ENCODE data around the gene PLEKHG1. TPM values are rescaled to one million over a fixed set of nuclear protein-coding genes. Genes with fewer than 3 reads are reported as not detected.
A peak's percentile ranks its signal among the peaks of the same experiment; 100 is the strongest.

The PLEKHG1 gene
- total RNA-seq, 2 experiments from 2014 or later, result 3.8 to 6.9 TPM

GRCh38 chr6:150598858-150599198 is 857 bp upstream of the PLEKHG1 start:
- peaks cover 47% of the 10 kb centered on the region for H3K27me3 Mint-ChIP-seq
- no peaks in the 10 kb centered on the region for H3K36me3 Mint-ChIP-seq
- no peaks in the 10 kb centered on the region for H3K9me3 Mint-ChIP-seq
- no peak overlapping the region for H3K27ac Mint-ChIP-seq
- peaks cover 14% of the 10 kb centered on the region for H3K4me1 Mint-ChIP-seq
- ATAC-seq (ENCODE audit: low read depth) (no peak), DNase-seq (no peak)
- POLR2A ChIA-PET, result interaction anchor here (1.4 kb wide), 1 partner anchor 108 kb away, joined by 4 read pairs; no protein-coding TSS in a partner anchor
- peak overlapping the region; percentile 77 for H3K4me3 Mint-ChIP-seq

- Mint-ChIP-seq H3K36me3 (no peaks in the 10 kb centered on the region), H3K27ac (no peak overlapping the region), H3K9me3 (no peaks in the 10 kb centered on the region), H3K27me3 (peaks cover 53% of the 10 kb centered on the region), H3K4me1 (peaks cover 14% of the 10 kb centered on the region), H3K4me3 (no peak overlapping the region)
- no peak for ATAC-seq (ENCODE audit: low read depth)
- DNase-seq, result no peak
- POLR2A ChIA-PET, result interaction anchor here (0.7 to 1.4 kb wide), 2 partner anchors 12 to 109 kb away, joined by 3 to 4 read pairs; no protein-coding TSS in a partner anchor
Observed at GRCh38 chr6:150600010-150600300, 270 bp downstream of the PLEKHG1 start.

GRCh38 chr6:150600301-150601017 is 774 bp downstream of the PLEKHG1 start:
- peaks cover 14% of the 10 kb centered on the region for H3K4me1 Mint-ChIP-seq
- H3K27me3 Mint-ChIP-seq, result peaks cover 53% of the 10 kb centered on the region
- H3K27ac Mint-ChIP-seq, result peak overlapping the region; percentile 70
- H3K4me3 Mint-ChIP-seq, result peak overlapping the region; percentile 86
- ATAC-seq (ENCODE audit: low read depth), result peak; percentile 59
- H3K9me3 Mint-ChIP-seq, result no peaks in the 10 kb centered on the region
- no peaks in the 10 kb centered on the region for H3K36me3 Mint-ChIP-seq
- DNase-seq, result peak; percentile 66
- POLR2A ChIA-PET, result interaction anchor here (0.6 to 1.4 kb wide), 3 partner anchors 12 to 1116 kb away, joined by 3 to 4 read pairs (median 3); partner anchors contain the start of gene ZC3H12D

GRCh38 chr6:150601439-150601838 is 1.8 kb downstream of the PLEKHG1 start:
- Mint-ChIP-seq H3K9me3 (no peaks in the 10 kb centered on the region), H3K27ac (no peak overlapping the region), H3K4me3 (no peak overlapping the region), H3K27me3 (peaks cover 53% of the 10 kb centered on the region), H3K4me1 (peaks cover 14% of the 10 kb centered on the region), H3K36me3 (no peaks in the 10 kb centered on the region)
- ATAC-seq (ENCODE audit: low read depth) (no peak), DNase-seq (no peak)
- POLR2A ChIA-PET, result no interaction called here

- no peaks in the 10 kb centered on the region for H3K36me3 Mint-ChIP-seq
- no peak for ATAC-seq (ENCODE audit: low read depth)
- peaks cover 49% of the 10 kb centered on the region for H3K27me3 Mint-ChIP-seq
- H3K9me3 Mint-ChIP-seq, result no peaks in the 10 kb centered on the region
- no peak overlapping the region for H3K27ac Mint-ChIP-seq
- POLR2A ChIA-PET, result no interaction called here
- no peak for DNase-seq
- no peak overlapping the region for H3K4me3 Mint-ChIP-seq
- H3K4me1 Mint-ChIP-seq, result peaks cover 14% of the 10 kb centered on the region
Observed at GRCh38 chr6:150603176-150603575, 3.5 kb downstream of the PLEKHG1 start.

GRCh38 chr6:150604467-150604866 is 4.8 kb downstream of the PLEKHG1 start:
- Mint-ChIP-seq H3K36me3 (no peaks in the 10 kb centered on the region), H3K27me3 (peaks cover 45% of the 10 kb centered on the region), H3K9me3 (no peaks in the 10 kb centered on the region), H3K4me3 (no peak overlapping the region), H3K27ac (no peak overlapping the region), H3K4me1 (peaks cover 7% of the 10 kb centered on the region)
- DNase-seq, result no peak
- POLR2A ChIA-PET, result no interaction called here
- ATAC-seq (ENCODE audit: low read depth), result no peak

- POLR2A ChIA-PET, result no interaction called here
- Mint-ChIP-seq H3K9me3 (no peaks in the 10 kb centered on the region), H3K27me3 (peaks cover 45% of the 10 kb centered on the region), H3K4me3 (no peak overlapping the region), H3K36me3 (no peaks in the 10 kb centered on the region), H3K4me1 (peaks cover 6% of the 10 kb centered on the region), H3K27ac (no peak overlapping the region)
- no peak for ATAC-seq (ENCODE audit: low read depth)
- DNase-seq, result no peak
Observed at GRCh38 chr6:150605333-150605732, 5.6 kb downstream of the PLEKHG1 start.

- POLR2A ChIA-PET, result no interaction called here
- no peak for ATAC-seq (ENCODE audit: low read depth)
Observed at GRCh38 chr6:150606168-150606591, 6.5 kb downstream of the PLEKHG1 start.

GRCh38 chr6:150606647-150607328 is 7.1 kb downstream of the PLEKHG1 start:
- no peak overlapping the region for H3K4me3 Mint-ChIP-seq
- no peaks in the 10 kb centered on the region for H3K36me3 Mint-ChIP-seq
- H3K4me1 Mint-ChIP-seq, result no peaks in the 10 kb centered on the region
- H3K9me3 Mint-ChIP-seq, result no peaks in the 10 kb centered on the region
- no peak for ATAC-seq (ENCODE audit: low read depth)
- H3K27ac Mint-ChIP-seq, result no peak overlapping the region
- no peak for DNase-seq
- peaks cover 31% of the 10 kb centered on the region for H3K27me3 Mint-ChIP-seq
- POLR2A ChIA-PET, result no interaction called here

More at GRCh38 chr6:150606168-150606591, 6.5 kb downstream of the PLEKHG1 start:
- H3K9me3 Mint-ChIP-seq, result no peaks in the 10 kb centered on the region
- no peak overlapping the region for H3K4me3 Mint-ChIP-seq
- DNase-seq, result no peak
- no peaks in the 10 kb centered on the region for H3K36me3 Mint-ChIP-seq
- no peaks in the 10 kb centered on the region for H3K4me1 Mint-ChIP-seq
- H3K27ac Mint-ChIP-seq, result no peak overlapping the region
- peaks cover 37% of the 10 kb centered on the region for H3K27me3 Mint-ChIP-seq

GRCh38 chr6:150607329-150607650 is 7.6 kb downstream of the PLEKHG1 start:
- Mint-ChIP-seq H3K36me3 (no peaks in the 10 kb centered on the region), H3K27me3 (peaks cover 28% of the 10 kb centered on the region), H3K4me3 (no peak overlapping the region), H3K4me1 (no peaks in the 10 kb centered on the region), H3K9me3 (no peaks in the 10 kb centered on the region), H3K27ac (no peak overlapping the region)
- ATAC-seq (ENCODE audit: low read depth) (no peak), DNase-seq (no peak)
- POLR2A ChIA-PET, result no interaction called here

GRCh38 chr6:150610584-150610983 is 10.9 kb downstream of the PLEKHG1 start:
- H3K4me1 Mint-ChIP-seq, result no peaks in the 10 kb centered on the region
- no peak overlapping the region for H3K4me3 Mint-ChIP-seq
- H3K27ac Mint-ChIP-seq, result no peak overlapping the region
- H3K9me3 Mint-ChIP-seq, result no peaks in the 10 kb centered on the region
- DNase-seq (no peak), ATAC-seq (ENCODE audit: low read depth) (no peak)
- POLR2A ChIA-PET, result no interaction called here
- H3K36me3 Mint-ChIP-seq, result no peaks in the 10 kb centered on the region
- H3K27me3 Mint-ChIP-seq, result peaks cover 18% of the 10 kb centered on the region

- H3K4me1 Mint-ChIP-seq, result no peaks in the 10 kb centered on the region
- H3K27ac Mint-ChIP-seq, result no peak overlapping the region
- DNase-seq (no peak), ATAC-seq (ENCODE audit: low read depth) (no peak)
- POLR2A ChIA-PET, result no interaction called here
- peaks cover 14% of the 10 kb centered on the region for H3K27me3 Mint-ChIP-seq
- no peaks in the 10 kb centered on the region for H3K9me3 Mint-ChIP-seq
- H3K4me3 Mint-ChIP-seq, result no peak overlapping the region
- H3K36me3 Mint-ChIP-seq, result no peaks in the 10 kb centered on the region
Observed at GRCh38 chr6:150613269-150613668, 13.6 kb downstream of the PLEKHG1 start.

GRCh38 chr6:150615967-150616366 is 16.3 kb downstream of the PLEKHG1 start:
- Mint-ChIP-seq H3K9me3 (no peaks in the 10 kb centered on the region), H3K27ac (no peak overlapping the region), H3K4me1 (no peaks in the 10 kb centered on the region), H3K27me3 (peaks cover 5% of the 10 kb centered on the region), H3K36me3 (no peaks in the 10 kb centered on the region), H3K4me3 (no peak overlapping the region)
- DNase-seq, result no peak
- POLR2A ChIA-PET, result no interaction called here
- no peak for ATAC-seq (ENCODE audit: low read depth)

- Mint-ChIP-seq H3K27me3 (peaks cover 5% of the 10 kb centered on the region), H3K9me3 (no peaks in the 10 kb centered on the region), H3K27ac (no peak overlapping the region), H3K4me3 (no peak overlapping the region), H3K36me3 (no peaks in the 10 kb centered on the region), H3K4me1 (no peaks in the 10 kb centered on the region)
- DNase-seq (no peak), ATAC-seq (ENCODE audit: low read depth) (no peak)
- POLR2A ChIA-PET, result no interaction called here
Observed at GRCh38 chr6:150616586-150616985, 16.9 kb downstream of the PLEKHG1 start.
